DOHH2 (cell line): ENCODE measurements around the gene NKPD1.

Experiments
- H3F3A ChIP-seq: fragments of 200-600 bp; sonication (generic), shearing (Covaris generic); 2 replicates; pipeline ENCODE4 v1.6.0; 2016; ENCODE audit warnings: antibody characterized with exemption, mild to moderate bottlenecking; ENCODE audit not compliant: control insufficient read depth, insufficient read depth
- H3K27ac ChIP-seq: fragments of 200-600 bp; sonication (generic); 2 replicates; pipeline ENCODE4 v1.5.1; 2014; ENCODE audit warnings: low read depth, mild to moderate bottlenecking, low read length, moderate library complexity
- H3K27me3 ChIP-seq: fragments of 200-600 bp; sonication (generic); 2 replicates; pipeline ENCODE4 v1.6.1; 2014; ENCODE audit warnings: mild to moderate bottlenecking, low read length, mixed read lengths; ENCODE audit not compliant: control insufficient read depth
- H3K36me3 ChIP-seq: fragments of 200-600 bp; sonication (generic); 2 replicates; pipeline ENCODE4 v1.6.1; 2014; ENCODE audit warnings: mild to moderate bottlenecking, low read length, moderate library complexity, mixed read lengths; ENCODE audit not compliant: control insufficient read depth
- H3K4me1 ChIP-seq: fragments of 200-600 bp; sonication (generic); 2 replicates; pipeline ENCODE4 v1.6.1; 2014; ENCODE audit warnings: mild to moderate bottlenecking, low read length, mixed read lengths; ENCODE audit not compliant: control insufficient read depth
- H3K4me2 ChIP-seq: fragments of 200-600 bp; sonication (generic); 2 replicates; pipeline ENCODE4 v1.6.0; 2014; ENCODE audit warnings: mild to moderate bottlenecking, low read length, moderate library complexity
- H3K4me3 ChIP-seq: fragments of 200-600 bp; sonication (generic); 2 replicates; pipeline ENCODE4 v1.5.1; 2014; ENCODE audit warnings: mild to moderate bottlenecking, low read length, mixed read lengths
- H3K79me2 ChIP-seq: fragments of 200-600 bp; sonication (generic); 2 replicates; pipeline ENCODE4 v1.6.1; 2014; ENCODE audit warnings: mild to moderate bottlenecking, low read length, mixed read lengths; ENCODE audit not compliant: control insufficient read depth
- H3K9me2 ChIP-seq: fragments of 200-600 bp; sonication (generic); replicated peaks from 2 replicates; pipeline ENCODE4 v1.6.1; 2014; ENCODE audit warnings: mild to moderate bottlenecking, low read length, mixed read lengths; ENCODE audit not compliant: control insufficient read depth
- H3K9me3 ChIP-seq: fragments of 200-600 bp; sonication (generic); 2 replicates; pipeline ENCODE4 v1.6.1; 2014; ENCODE audit warnings: antibody characterized with exemption, low read length, mixed read lengths; ENCODE audit not compliant: control insufficient read depth, insufficient read depth
- H4K20me1 ChIP-seq: fragments of 200-600 bp; sonication (generic); 2 replicates; pipeline ENCODE4 v1.6.0; 2014; ENCODE audit warnings: low read depth, mild to moderate bottlenecking, antibody characterized with exemption, low read length, moderate library complexity; ENCODE audit not compliant: control insufficient read depth, insufficient read depth
- CTCF ChIP-seq: fragments of 200-600 bp; sonication (generic); IDR thresholded peaks from one replicate; pipeline ENCODE4 v1.5.1; 2014; ENCODE audit warnings: antibody characterized with exemption, mild to moderate bottlenecking, low read depth, low read length; ENCODE audit not compliant: poor library complexity, severe bottlenecking
- EZH2phosphoT487 ChIP-seq: fragments of 200-600 bp; sonication (generic); IDR thresholded peaks from 2 replicates; pipeline ENCODE4 v1.6.1; 2017; ENCODE audit warnings: borderline replicate concordance, mild to moderate bottlenecking, antibody characterized with exemption, low read length, moderate library complexity, mixed read lengths

NKPD1 gene

GRCh38 chr19:45189971-45190370 is 29.2 kb upstream of the NKPD1 start:
- Histone ChIP-seq H3K27me3 (no peaks in the 10 kb centered on the region), H3K4me1 (peaks cover 3% of the 10 kb centered on the region; the same call in 1 of the 2 replicates), H3K36me3 (no peaks in the 10 kb centered on the region), H3F3A (no peaks in the 10 kb centered on the region), H3K79me2 (no peaks in the 10 kb centered on the region), H4K20me1 (no peaks in the 10 kb centered on the region), H3K4me3 (no peak overlapping the region), H3K27ac (no peak overlapping the region), H3K9me3 (no peaks in the 10 kb centered on the region), H3K9me2 (no peaks in the 10 kb centered on the region), H3K4me2 (no peak overlapping the region)
- TF ChIP-seq EZH2phosphoT487 (no peak), CTCF (no peak)

GRCh38 chr19:45187421-45188100 is 26.8 kb upstream of the NKPD1 start:
- no peaks in the 10 kb centered on the region for H3F3A ChIP-seq
- no peaks in the 10 kb centered on the region for H3K36me3 ChIP-seq
- H3K4me1 ChIP-seq: peaks cover 3% of the 10 kb centered on the region; the same call in 1 of the 2 replicates
- no peaks in the 10 kb centered on the region for H3K27me3 ChIP-seq
- no peak overlapping the region for H3K4me2 ChIP-seq
- H3K9me2 ChIP-seq: no peaks in the 10 kb centered on the region
- no peaks in the 10 kb centered on the region for H4K20me1 ChIP-seq
- TF ChIP-seq CTCF: peak; percentile 61
- TF ChIP-seq EZH2phosphoT487: no peak
- H3K27ac ChIP-seq: no peak overlapping the region
- no peak overlapping the region for H3K4me3 ChIP-seq
- H3K9me3 ChIP-seq: no peaks in the 10 kb centered on the region
- H3K79me2 ChIP-seq: no peaks in the 10 kb centered on the region

- no peak overlapping the region for H3K4me2 ChIP-seq
- no peak overlapping the region for H3K27ac ChIP-seq
- H3K4me3 ChIP-seq: no peak overlapping the region
- H3F3A ChIP-seq: no peaks in the 10 kb centered on the region
- no peaks in the 10 kb centered on the region for H3K9me2 ChIP-seq
- peaks cover under 1% of the 10 kb centered on the region for H3K79me2 ChIP-seq
- no peaks in the 10 kb centered on the region for H4K20me1 ChIP-seq
- no peaks in the 10 kb centered on the region for H3K27me3 ChIP-seq
- no peaks in the 10 kb centered on the region for H3K9me3 ChIP-seq
- H3K4me1 ChIP-seq: peaks cover 3% of the 10 kb centered on the region; the same call in 1 of the 2 replicates
- no peak for TF ChIP-seq EZH2phosphoT487
- no peak for TF ChIP-seq CTCF
- peaks cover under 1% of the 10 kb centered on the region for H3K36me3 ChIP-seq
Observed at GRCh38 chr19:45186509-45187334, 25.9 kb upstream of the NKPD1 start.
